ENCODE results near the gene BMPR2. TPM values are rescaled to one million over a fixed set of nuclear protein-coding genes. Genes with fewer than 3 reads are reported as not detected.

The BMPR2 gene
- total and polyA plus RNA-seq, 2 donors (not counting 1 experiment from before 2014, with no cell fraction given) = 21.6 to 65.8 TPM

DNA sequence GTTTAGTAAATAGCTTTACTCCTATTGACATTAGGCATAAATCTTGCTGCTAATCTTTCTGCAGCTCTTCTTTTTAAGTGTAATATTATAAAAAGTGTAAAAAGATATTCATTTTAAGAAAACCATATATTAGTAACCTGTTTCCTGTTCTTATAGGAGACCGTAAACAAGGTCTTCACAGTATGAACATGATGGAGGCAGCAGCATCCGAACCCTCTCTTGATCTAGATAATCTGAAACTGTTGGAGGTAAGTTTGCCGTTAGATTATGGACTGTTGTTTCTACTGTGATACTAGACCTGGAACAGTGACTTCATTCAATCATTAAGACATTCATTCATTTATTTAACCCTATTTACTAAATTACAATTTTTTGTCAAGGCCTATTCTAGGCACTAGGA lies 138.6 kb downstream of the BMPR2 start:
- H3K79me2 ChIP-seq (ENCODE audit: control insufficient read depth, insufficient read depth, low read length) = no peaks in the 10 kb centered on the region
- H2AFZ ChIP-seq (ENCODE audit: low read length) = no peak overlapping the region
- H3K9ac ChIP-seq (ENCODE audit: insufficient read depth, low read length) = no peak overlapping the region
- no peaks in the 10 kb centered on the region for H3K36me3 ChIP-seq (ENCODE audit: control insufficient read depth, insufficient read depth, low read length)
- no peak overlapping the region for H3K4me3 ChIP-seq (replicated peaks in 1 of 4; ENCODE audit: control extremely low read depth in 1 of 4, insufficient read depth in 1 of 4, low read depth in 3 of 4, low read length in 4 of 4)
- TF ChIP-seq, protein P1, sequence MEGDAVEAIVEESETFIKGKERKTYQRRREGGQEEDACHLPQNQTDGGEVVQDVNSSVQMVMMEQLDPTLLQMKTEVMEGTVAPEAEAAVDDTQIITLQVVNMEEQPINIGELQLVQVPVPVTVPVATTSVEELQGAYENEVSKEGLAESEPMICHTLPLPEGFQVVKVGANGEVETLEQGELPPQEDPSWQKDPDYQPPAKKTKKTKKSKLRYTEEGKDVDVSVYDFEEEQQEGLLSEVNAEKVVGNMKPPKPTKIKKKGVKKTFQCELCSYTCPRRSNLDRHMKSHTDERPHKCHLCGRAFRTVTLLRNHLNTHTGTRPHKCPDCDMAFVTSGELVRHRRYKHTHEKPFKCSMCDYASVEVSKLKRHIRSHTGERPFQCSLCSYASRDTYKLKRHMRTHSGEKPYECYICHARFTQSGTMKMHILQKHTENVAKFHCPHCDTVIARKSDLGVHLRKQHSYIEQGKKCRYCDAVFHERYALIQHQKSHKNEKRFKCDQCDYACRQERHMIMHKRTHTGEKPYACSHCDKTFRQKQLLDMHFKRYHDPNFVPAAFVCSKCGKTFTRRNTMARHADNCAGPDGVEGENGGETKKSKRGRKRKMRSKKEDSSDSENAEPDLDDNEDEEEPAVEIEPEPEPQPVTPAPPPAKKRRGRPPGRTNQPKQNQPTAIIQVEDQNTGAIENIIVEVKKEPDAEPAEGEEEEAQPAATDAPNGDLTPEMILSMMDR (conservative IDR thresholded peaks at IDR 0.05 in 1 of 2, IDR thresholded peaks at IDR 0.05 in 1 of 2; ENCODE audit: low read depth in 1 of 2, low read length in 2 of 2) = no peak
- no peak for TF ChIP-seq EZH2 (IDR thresholded peaks at IDR 0.05; ENCODE audit: low read length, missing control alignments)
- H3K4me2 ChIP-seq (ENCODE audit: extremely low read depth, insufficient read depth, low read length) = no peak overlapping the region
- no peaks in the 10 kb centered on the region for H3K4me1 ChIP-seq (ENCODE audit: control insufficient read depth, extremely low read depth, insufficient read depth, low read length)
- H3K27me3 ChIP-seq (ENCODE audit: control insufficient read depth, insufficient read depth, low read length) = no peaks in the 10 kb centered on the region
- H3K27ac ChIP-seq (ENCODE audit: insufficient read depth, low read length) = no peak overlapping the region
- H3K9me3 ChIP-seq (ENCODE audit: control insufficient read depth, insufficient read depth, low read depth, low read length) = no peaks in the 10 kb centered on the region
- no peaks in the 10 kb centered on the region for H4K20me1 ChIP-seq (ENCODE audit: control insufficient read depth, extremely low read depth, insufficient read depth, low read length)
- DNase-seq (ENCODE audit: low read depth in 2 of 2) = no peak

DNA sequence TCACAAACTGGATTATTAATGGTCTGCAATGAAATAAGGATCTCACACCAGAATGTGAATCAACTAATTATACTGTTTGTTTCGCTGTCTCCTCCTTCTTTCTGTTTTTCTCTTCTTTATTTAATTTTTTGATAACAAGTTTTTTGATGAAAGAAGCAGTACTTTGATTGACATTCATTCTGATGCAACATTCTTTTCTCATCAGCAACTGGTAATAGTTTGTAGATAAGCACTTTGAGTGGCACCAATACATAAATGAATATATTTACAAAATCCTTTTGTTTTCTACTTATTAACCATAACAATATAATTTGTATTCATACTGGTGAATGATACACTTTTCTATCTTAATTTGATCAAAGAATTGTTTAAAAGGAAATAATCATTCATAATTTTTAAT lies 143.3 kb downstream of the BMPR2 start:
- Histone ChIP-seq H3K36me3 (ENCODE audit: control insufficient read depth, insufficient read depth, low read length) (no peaks in the 10 kb centered on the region), H3K9me3 (ENCODE audit: control insufficient read depth, insufficient read depth, low read depth, low read length) (no peaks in the 10 kb centered on the region), H4K20me1 (ENCODE audit: control insufficient read depth, extremely low read depth, insufficient read depth, low read length) (no peaks in the 10 kb centered on the region), H3K4me1 (ENCODE audit: control insufficient read depth, extremely low read depth, insufficient read depth, low read length) (no peaks in the 10 kb centered on the region), H3K4me2 (ENCODE audit: extremely low read depth, insufficient read depth, low read length) (no peak overlapping the region), H3K4me3 (replicated peaks in 1 of 4; ENCODE audit: control extremely low read depth in 1 of 4, insufficient read depth in 1 of 4, low read depth in 3 of 4, low read length in 4 of 4) (no peak overlapping the region), H2AFZ (ENCODE audit: low read length) (no peak overlapping the region), H3K79me2 (ENCODE audit: control insufficient read depth, insufficient read depth, low read length) (no peaks in the 10 kb centered on the region), H3K27ac (ENCODE audit: insufficient read depth, low read length) (no peak overlapping the region), H3K9ac (ENCODE audit: insufficient read depth, low read length) (no peak overlapping the region), H3K27me3 (ENCODE audit: control insufficient read depth, insufficient read depth, low read length) (no peaks in the 10 kb centered on the region)
- TF ChIP-seq EZH2 (IDR thresholded peaks at IDR 0.05; ENCODE audit: low read length, missing control alignments) = no peak
- TF ChIP-seq, protein P1 (conservative IDR thresholded peaks at IDR 0.05 in 1 of 2, IDR thresholded peaks at IDR 0.05 in 1 of 2; ENCODE audit: low read depth in 1 of 2, low read length in 2 of 2) = no peak
- DNase-seq (ENCODE audit: low read depth in 2 of 2) = no peak

DNA sequence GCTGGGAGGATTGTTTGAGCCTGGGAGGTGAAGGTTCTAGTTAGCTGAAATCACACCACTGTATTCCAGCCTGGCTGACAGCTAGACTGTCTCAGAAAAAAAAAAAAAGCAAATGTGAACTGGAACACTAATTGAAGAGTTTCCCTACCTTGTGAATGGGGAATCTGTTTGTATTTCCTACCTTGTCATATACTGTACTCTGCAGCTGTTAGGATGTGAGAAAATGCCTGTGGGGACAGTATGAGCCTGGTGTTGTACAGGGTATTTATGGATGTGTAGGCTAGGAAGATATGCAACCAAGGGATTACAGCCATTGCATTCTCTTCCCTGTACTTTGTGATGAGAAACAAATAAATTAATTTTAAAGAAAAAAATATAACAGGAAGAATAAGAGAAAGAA lies 145.3 kb downstream of the BMPR2 start:
- Histone ChIP-seq H3K9me3 (ENCODE audit: control insufficient read depth, insufficient read depth, low read depth, low read length) (no peaks in the 10 kb centered on the region), H3K79me2 (ENCODE audit: control insufficient read depth, insufficient read depth, low read length) (no peaks in the 10 kb centered on the region), H2AFZ (ENCODE audit: low read length) (no peak overlapping the region), H3K4me3 (replicated peaks in 1 of 4; ENCODE audit: control extremely low read depth in 1 of 4, insufficient read depth in 1 of 4, low read depth in 3 of 4, low read length in 4 of 4) (no peak overlapping the region), H3K4me2 (ENCODE audit: extremely low read depth, insufficient read depth, low read length) (no peak overlapping the region), H4K20me1 (ENCODE audit: control insufficient read depth, extremely low read depth, insufficient read depth, low read length) (no peaks in the 10 kb centered on the region), H3K27me3 (ENCODE audit: control insufficient read depth, insufficient read depth, low read length) (no peaks in the 10 kb centered on the region), H3K27ac (ENCODE audit: insufficient read depth, low read length) (no peak overlapping the region), H3K36me3 (ENCODE audit: control insufficient read depth, insufficient read depth, low read length) (no peaks in the 10 kb centered on the region), H3K9ac (ENCODE audit: insufficient read depth, low read length) (no peak overlapping the region), H3K4me1 (ENCODE audit: control insufficient read depth, extremely low read depth, insufficient read depth, low read length) (no peaks in the 10 kb centered on the region)
- DNase-seq (ENCODE audit: low read depth in 2 of 2) = no peak
- no peak for TF ChIP-seq EZH2 (IDR thresholded peaks at IDR 0.05; ENCODE audit: low read length, missing control alignments)
- TF ChIP-seq, protein P1 (conservative IDR thresholded peaks at IDR 0.05 in 1 of 2, IDR thresholded peaks at IDR 0.05 in 1 of 2; ENCODE audit: low read depth in 1 of 2, low read length in 2 of 2) = no peak
